GM23338 (cell line): ENCODE results near the gene RGL1. TPM values are rescaled to one million over a fixed set of nuclear protein-coding genes. Genes with fewer than 3 reads are reported as not detected.

Source experiments
- ATAC-seq: fragments of 200-7000 bp; cut with Tn5 transposase; 3 replicates; pipeline ENCODE4 v1.9.1; 2020
- DNase-seq: peaks from one replicate; pipeline ENCODE4 v3.0.0-alpha.2; 2015; ENCODE audit warnings: low spot score
- H2AFZ ChIP-seq: fragments of 200-600 bp; sonication (generic); 2 replicates; pipeline ENCODE4 v1.8.0; 2016; ENCODE audit warnings: antibody characterized with exemption, mild to moderate bottlenecking, moderate library complexity
- H3F3A ChIP-seq: fragments of 200-600 bp; sonication (generic); replicated peaks from 2 replicates; pipeline ENCODE4 v1.8.0; 2017; ENCODE audit warnings: antibody characterized with exemption, mixed run types, low read depth
- H3K27ac ChIP-seq: fragments of 200-600 bp; sonication (generic); 2 replicates; pipeline ENCODE4 v1.6.1; 2016; ENCODE audit warnings: low read depth
- H3K27me3 ChIP-seq: fragments of 200-600 bp; sonication (generic); 2 replicates; pipeline ENCODE4 v1.8.0; 2016; ENCODE audit warnings: mild to moderate bottlenecking, mixed run types, moderate library complexity; ENCODE audit not compliant: insufficient read depth
- H3K36me3 ChIP-seq: fragments of 200-600 bp; sonication (generic); 2 replicates; pipeline ENCODE4 v1.8.0; 2016; ENCODE audit warnings: mild to moderate bottlenecking; ENCODE audit not compliant: insufficient read depth
- H3K4me1 ChIP-seq: fragments of 200-600 bp; sonication (generic); 2 replicates; pipeline ENCODE4 v1.8.0; 2016; ENCODE audit warnings: mild to moderate bottlenecking, moderate library complexity; ENCODE audit not compliant: insufficient read depth
- H3K4me2 ChIP-seq: fragments of 200-600 bp; sonication (generic); 2 replicates; pipeline ENCODE4 v1.7.1; 2017; ENCODE audit warnings: mixed run types
- H3K4me3 ChIP-seq: fragments of 200-600 bp; sonication (generic); 2 replicates; pipeline ENCODE4 v1.6.1; 2016; ENCODE audit warnings: mixed run types
- H3K79me2 ChIP-seq: fragments of 200-600 bp; sonication (generic); replicated peaks from 2 replicates; pipeline ENCODE4 v1.8.0; 2017; ENCODE audit warnings: mild to moderate bottlenecking; ENCODE audit not compliant: insufficient read depth
- H3K9me2 ChIP-seq: fragments of 200-600 bp; sonication (generic); 2 replicates; pipeline ENCODE4 v1.8.0; 2017; ENCODE audit not compliant: insufficient read depth
- H4K20me1 ChIP-seq: fragments of 200-600 bp; sonication (generic); replicated peaks from 2 replicates; pipeline ENCODE4 v1.8.0; 2017; ENCODE audit warnings: mild to moderate bottlenecking; ENCODE audit not compliant: insufficient read depth
- H3K27ac Mint-ChIP-seq: 2 replicates; pipeline ENCODE4 v1.8.0; 2020; ENCODE audit warnings: inconsistent platforms, mild to moderate bottlenecking, moderate library complexity, mixed read lengths
- H3K27me3 Mint-ChIP-seq: 3 replicates; pipeline ENCODE4 v1.8.0; 2022; ENCODE audit warnings: low read depth, mild to moderate bottlenecking, moderate library complexity, mixed read lengths, inconsistent platforms; ENCODE audit not compliant: insufficient read depth, poor library complexity
- H3K36me3 Mint-ChIP-seq: 3 replicates; pipeline ENCODE4 v1.8.0; 2021; ENCODE audit warnings: low read depth, mild to moderate bottlenecking, inconsistent platforms, moderate library complexity, mixed read lengths
- H3K4me1 Mint-ChIP-seq: 3 replicates; pipeline ENCODE4 v1.8.0; 2020; ENCODE audit warnings: mild to moderate bottlenecking, inconsistent platforms, mixed read lengths
- H3K4me3 Mint-ChIP-seq: 3 replicates; pipeline ENCODE4 v1.8.0; 2021; ENCODE audit warnings: moderate library complexity, mild to moderate bottlenecking, inconsistent platforms, mixed read lengths
- H3K9me3 Mint-ChIP-seq: 3 replicates; pipeline ENCODE4 v1.8.0; 2020; ENCODE audit warnings: moderate library complexity, mild to moderate bottlenecking, inconsistent platforms, mixed read lengths
- CREB1 ChIP-seq: fragments of 250-450 bp; sonication (Bioruptor Pico); IDR thresholded peaks from 2 replicates; pipeline ENCODE4 v1.5.0; 2020; ENCODE audit warnings: low read depth, mild to moderate bottlenecking, moderate library complexity
- ETS1 ChIP-seq: IDR thresholded peaks from 2 replicates; pipeline ENCODE4 v1.6.1; 2016; ENCODE audit warnings: antibody characterized with exemption
- EZH2 ChIP-seq: fragments of 200-600 bp; sonication (generic); IDR thresholded peaks from one replicate; pipeline ENCODE4 v1.8.0; 2017; ENCODE audit warnings: antibody characterized with exemption, mild to moderate bottlenecking, low read depth; ENCODE audit not compliant: unreplicated experiment
- EZH2phosphoT487 ChIP-seq: fragments of 200-600 bp; sonication (generic); IDR thresholded peaks from one replicate; pipeline ENCODE4 v1.8.1; 2018; ENCODE audit warnings: antibody characterized with exemption; ENCODE audit not compliant: unreplicated experiment
- JUNB ChIP-seq: IDR thresholded peaks from one replicate; pipeline ENCODE4 v1.6.1; 2016; ENCODE audit warnings: antibody characterized with exemption; ENCODE audit not compliant: unreplicated experiment
- NANOG ChIP-seq: IDR thresholded peaks from 2 replicates; pipeline ENCODE4 v1.6.1; 2016; ENCODE audit warnings: antibody characterized with exemption, borderline replicate concordance
- POLR2AphosphoS5 ChIP-seq: IDR thresholded peaks from 2 replicates; pipeline ENCODE4 v1.6.1; 2016; ENCODE audit warnings: antibody characterized with exemption, low read depth
- STAT1 ChIP-seq: IDR thresholded peaks from one replicate; pipeline ENCODE4 v1.6.1; 2016; ENCODE audit warnings: antibody characterized with exemption; ENCODE audit not compliant: unreplicated experiment
- ZNF114 ChIP-seq: fragments of 250-450 bp; sonication (Bioruptor Pico); IDR thresholded peaks from 2 replicates; pipeline ENCODE4 v1.5.0; 2020; ENCODE audit warnings: mild to moderate bottlenecking, moderate library complexity
- ZNF331 ChIP-seq: fragments of 250-450 bp; sonication (Bioruptor Pico); IDR thresholded peaks from 2 replicates; pipeline ENCODE4 v1.5.0; 2020; ENCODE audit warnings: low read depth, mild to moderate bottlenecking, moderate library complexity
- ZNF462 ChIP-seq: fragments of 250-450 bp; sonication (Bioruptor Pico); IDR thresholded peaks from 2 replicates; pipeline ENCODE4 v1.5.0; 2020; ENCODE audit warnings: mild to moderate bottlenecking, moderate library complexity
- polyA plus RNA-seq: library from polyadenylated mRNA; unstranded; fragments of >200 nt; fragmentation: Nextera tagmentation; extraction: Ambion mirVana; gene quantifications from 2 replicates; pipeline ENCODE4 v1.2.1, GENCODE V29; 2016
- total RNA-seq: library from RNA; depleted of rRNA; stranded (reverse); fragments of >200 nt; shearing (Covaris generic); gene quantifications from 2 replicates; pipeline ENCODE4 v1.2.3, GENCODE V29; 2014
- TF ChIP-seq, protein P1 (sequence below), 2 experiments: fragments of 200-600 bp in 1 of 2; sonication (generic) in 1 of 2; conservative IDR thresholded peaks; 2 replicates each; pipeline versions ENCODE4 v1.5.1 to v1.6.1; 2016 to 2017; ENCODE audit warnings: antibody characterized with exemption in 2 of 2, low read depth in 2 of 2, mild to moderate bottlenecking in 2 of 2, moderate library complexity in 1 of 2
- TF ChIP-seq, protein P2 (sequence below): IDR thresholded peaks from one replicate; pipeline ENCODE4 v1.6.1; 2018; ENCODE audit warnings: antibody characterized with exemption; ENCODE audit not compliant: unreplicated experiment

RGL1 gene
- total and polyA plus RNA-seq, 2 experiments from 2014 or later, result 0.91 to 2.6 TPM

DNA sequence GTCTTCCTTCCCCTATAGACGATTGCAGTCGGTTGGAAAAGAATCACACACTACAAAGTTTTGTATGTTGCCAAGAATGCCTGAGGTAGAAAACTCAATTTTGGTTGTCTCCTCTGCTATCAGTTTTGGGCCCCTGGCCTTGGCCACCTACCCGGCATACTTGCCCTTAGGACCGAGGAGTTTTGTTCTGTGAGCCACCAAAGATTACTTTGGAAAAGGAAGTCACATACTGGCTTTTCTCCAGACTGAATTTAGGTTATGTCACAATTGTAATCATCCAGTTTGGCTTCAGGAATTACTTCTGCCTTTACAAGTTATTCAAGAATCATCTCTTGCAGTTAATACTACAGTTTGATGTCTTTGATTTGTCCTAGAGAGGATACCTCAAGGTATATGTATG, 71.4 kb downstream of the RGL1 start:
- Mint-ChIP-seq H3K4me3 (no peak overlapping the region), H3K36me3 (no peaks in the 10 kb centered on the region), H3K9me3 (no peaks in the 10 kb centered on the region), H3K27me3 (no peaks in the 10 kb centered on the region), H3K27ac (no peak overlapping the region), H3K4me1 (peaks cover 34% of the 10 kb centered on the region)
- TF ChIP-seq EZH2 (no peak), ETS1 (no peak), STAT1 (no peak), ZNF462 (no peak), CREB1 (CRISPR knock-in tag) (no peak), JUNB (no peak), EZH2phosphoT487 (no peak), POLR2AphosphoS5 (no peak), ZNF331 (CRISPR knock-in tag) (no peak), NANOG (no peak), ZNF114 (CRISPR knock-in tag) (no peak)
- TF ChIP-seq, protein P1, sequence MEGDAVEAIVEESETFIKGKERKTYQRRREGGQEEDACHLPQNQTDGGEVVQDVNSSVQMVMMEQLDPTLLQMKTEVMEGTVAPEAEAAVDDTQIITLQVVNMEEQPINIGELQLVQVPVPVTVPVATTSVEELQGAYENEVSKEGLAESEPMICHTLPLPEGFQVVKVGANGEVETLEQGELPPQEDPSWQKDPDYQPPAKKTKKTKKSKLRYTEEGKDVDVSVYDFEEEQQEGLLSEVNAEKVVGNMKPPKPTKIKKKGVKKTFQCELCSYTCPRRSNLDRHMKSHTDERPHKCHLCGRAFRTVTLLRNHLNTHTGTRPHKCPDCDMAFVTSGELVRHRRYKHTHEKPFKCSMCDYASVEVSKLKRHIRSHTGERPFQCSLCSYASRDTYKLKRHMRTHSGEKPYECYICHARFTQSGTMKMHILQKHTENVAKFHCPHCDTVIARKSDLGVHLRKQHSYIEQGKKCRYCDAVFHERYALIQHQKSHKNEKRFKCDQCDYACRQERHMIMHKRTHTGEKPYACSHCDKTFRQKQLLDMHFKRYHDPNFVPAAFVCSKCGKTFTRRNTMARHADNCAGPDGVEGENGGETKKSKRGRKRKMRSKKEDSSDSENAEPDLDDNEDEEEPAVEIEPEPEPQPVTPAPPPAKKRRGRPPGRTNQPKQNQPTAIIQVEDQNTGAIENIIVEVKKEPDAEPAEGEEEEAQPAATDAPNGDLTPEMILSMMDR (conservative IDR thresholded peaks at IDR 0.05; ENCODE audit: low read depth in 2 of 2), result no peak
- TF ChIP-seq, protein P2, sequence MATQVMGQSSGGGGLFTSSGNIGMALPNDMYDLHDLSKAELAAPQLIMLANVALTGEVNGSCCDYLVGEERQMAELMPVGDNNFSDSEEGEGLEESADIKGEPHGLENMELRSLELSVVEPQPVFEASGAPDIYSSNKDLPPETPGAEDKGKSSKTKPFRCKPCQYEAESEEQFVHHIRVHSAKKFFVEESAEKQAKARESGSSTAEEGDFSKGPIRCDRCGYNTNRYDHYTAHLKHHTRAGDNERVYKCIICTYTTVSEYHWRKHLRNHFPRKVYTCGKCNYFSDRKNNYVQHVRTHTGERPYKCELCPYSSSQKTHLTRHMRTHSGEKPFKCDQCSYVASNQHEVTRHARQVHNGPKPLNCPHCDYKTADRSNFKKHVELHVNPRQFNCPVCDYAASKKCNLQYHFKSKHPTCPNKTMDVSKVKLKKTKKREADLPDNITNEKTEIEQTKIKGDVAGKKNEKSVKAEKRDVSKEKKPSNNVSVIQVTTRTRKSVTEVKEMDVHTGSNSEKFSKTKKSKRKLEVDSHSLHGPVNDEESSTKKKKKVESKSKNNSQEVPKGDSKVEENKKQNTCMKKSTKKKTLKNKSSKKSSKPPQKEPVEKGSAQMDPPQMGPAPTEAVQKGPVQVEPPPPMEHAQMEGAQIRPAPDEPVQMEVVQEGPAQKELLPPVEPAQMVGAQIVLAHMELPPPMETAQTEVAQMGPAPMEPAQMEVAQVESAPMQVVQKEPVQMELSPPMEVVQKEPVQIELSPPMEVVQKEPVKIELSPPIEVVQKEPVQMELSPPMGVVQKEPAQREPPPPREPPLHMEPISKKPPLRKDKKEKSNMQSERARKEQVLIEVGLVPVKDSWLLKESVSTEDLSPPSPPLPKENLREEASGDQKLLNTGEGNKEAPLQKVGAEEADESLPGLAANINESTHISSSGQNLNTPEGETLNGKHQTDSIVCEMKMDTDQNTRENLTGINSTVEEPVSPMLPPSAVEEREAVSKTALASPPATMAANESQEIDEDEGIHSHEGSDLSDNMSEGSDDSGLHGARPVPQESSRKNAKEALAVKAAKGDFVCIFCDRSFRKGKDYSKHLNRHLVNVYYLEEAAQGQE, result no peak
- Histone ChIP-seq H3K9me2 (peaks cover 8% of the 10 kb centered on the region), H2AFZ (no peak overlapping the region), H3K27ac (no peak overlapping the region), H3K27me3 (no peaks in the 10 kb centered on the region), H3F3A (no peaks in the 10 kb centered on the region), H3K4me2 (no peak overlapping the region), H3K4me1 (peaks cover 20% of the 10 kb centered on the region), H3K79me2 (no peaks in the 10 kb centered on the region), H3K36me3 (no peaks in the 10 kb centered on the region), H3K4me3 (no peak overlapping the region), H4K20me1 (no peaks in the 10 kb centered on the region)
- DNase-seq (no peak), ATAC-seq (no peak)
